Activated T-cell treated with anti-CD3 and anti-CD28 coated beads for 1 hour (primary cell): Measurements from ENCODE around the gene PNPO.
"Not testable (repeated sequence)": the region's sequence is repeated elsewhere in the genome, so short reads cannot be mapped to it uniquely, and the experiment has no call there.

Source experiments
- DNase-seq: peaks from one replicate; pipeline ENCODE4 v3.0.0-alpha.2; 2020; ENCODE audit warnings: low read depth

PNPO gene

DNA sequence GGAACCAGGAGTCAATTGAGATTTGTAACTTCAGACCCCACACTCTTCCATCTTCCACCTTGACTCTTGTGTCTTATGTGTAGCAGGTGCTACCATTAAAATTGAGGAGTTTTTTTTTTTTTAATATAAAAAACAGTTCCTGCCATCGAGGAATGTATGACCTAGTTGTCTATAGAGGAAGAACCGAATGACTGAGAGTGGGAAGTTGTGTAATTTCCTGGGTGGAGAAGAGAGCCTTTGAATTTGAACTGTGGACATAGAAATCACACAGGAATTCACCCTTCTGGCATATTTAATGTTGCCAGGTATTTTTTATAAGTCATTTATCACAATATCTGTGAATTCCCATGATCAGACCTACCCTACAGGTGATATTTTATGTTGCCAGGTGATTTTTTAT, 23.4 kb upstream of the PNPO start:
- DNase-seq = no peak

DNA sequence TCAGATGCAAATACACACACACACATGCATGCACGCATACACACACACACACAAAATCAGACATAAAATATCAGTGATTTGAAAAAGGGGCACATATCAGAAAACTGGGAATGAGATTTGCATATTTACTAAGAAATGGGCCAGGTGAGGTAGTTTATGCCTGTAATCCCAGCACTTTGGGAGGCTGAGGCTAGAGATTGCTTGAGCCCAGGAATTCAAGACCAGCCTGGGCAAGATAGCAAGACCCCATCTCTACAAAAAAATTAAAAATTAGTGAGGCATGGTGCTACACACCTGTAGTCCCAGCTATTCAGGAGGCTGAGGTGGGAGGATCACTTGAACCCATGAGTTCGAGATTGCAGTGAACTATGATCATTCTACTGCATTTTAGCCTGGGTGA, 22.4 kb upstream of the PNPO start:
- DNase-seq = no peak

DNA sequence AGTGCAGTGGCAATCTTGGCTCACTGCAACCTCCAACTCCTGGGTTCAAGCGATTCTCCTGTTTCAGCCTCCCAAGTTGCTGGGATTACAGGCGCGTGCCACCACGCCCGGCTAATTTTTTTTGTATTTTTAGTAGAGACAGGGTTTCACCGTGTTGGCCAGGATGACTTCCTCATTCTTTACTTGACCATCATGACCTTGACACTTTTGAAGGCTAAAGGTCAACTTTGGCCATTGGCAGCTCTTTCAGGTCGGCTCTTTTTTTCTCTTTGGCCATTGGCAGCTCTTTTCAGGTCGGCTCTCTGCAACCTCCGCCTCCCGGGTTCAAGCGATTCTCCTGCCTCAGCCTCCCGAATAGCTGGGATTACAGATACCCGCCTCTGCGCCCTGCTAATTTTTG, 21.5 kb upstream of the PNPO start:
- DNase-seq = not testable (repeated sequence)

DNA sequence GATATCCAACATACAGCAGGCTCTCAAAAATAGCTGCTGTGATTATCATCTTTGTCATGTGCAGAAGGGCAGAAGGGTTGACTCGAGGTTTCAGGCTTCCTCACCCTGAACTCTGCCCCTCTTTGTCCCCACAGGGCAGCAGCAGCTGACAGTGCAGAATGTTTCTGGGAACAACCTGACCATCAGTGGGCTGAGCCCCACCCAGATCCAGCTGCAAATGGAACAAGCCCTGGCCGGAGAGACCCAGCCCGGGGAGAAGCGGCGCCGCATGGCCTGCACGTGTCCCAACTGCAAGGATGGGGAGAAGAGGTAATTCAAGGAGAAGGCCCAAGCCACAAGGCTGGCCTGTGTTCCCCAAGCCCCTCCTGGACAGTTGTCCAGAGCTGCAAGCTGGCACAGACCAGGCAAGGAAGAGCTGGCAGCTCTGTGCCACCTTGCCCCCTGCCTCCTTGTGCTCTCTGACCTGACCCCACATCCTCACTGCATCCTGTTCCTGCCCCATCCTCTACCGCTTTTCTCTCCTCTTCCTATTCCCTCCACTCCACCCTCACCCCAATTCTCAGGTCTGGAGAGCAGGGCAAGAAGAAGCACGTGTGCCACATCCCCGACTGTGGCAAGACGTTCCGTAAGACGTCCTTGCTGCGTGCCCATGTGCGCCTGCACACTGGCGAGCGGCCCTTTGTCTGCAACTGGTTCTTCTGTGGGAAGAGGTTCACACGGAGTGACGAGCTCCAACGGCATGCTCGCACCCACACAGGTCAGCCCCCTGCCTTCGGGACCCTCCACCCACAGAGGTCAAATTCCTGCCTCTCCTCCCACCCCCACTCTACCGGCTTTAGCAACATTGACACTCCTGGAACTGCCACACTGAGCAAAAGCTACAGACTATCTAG, 16.3 kb upstream of the PNPO start:
- DNase-seq = no peak

DNA sequence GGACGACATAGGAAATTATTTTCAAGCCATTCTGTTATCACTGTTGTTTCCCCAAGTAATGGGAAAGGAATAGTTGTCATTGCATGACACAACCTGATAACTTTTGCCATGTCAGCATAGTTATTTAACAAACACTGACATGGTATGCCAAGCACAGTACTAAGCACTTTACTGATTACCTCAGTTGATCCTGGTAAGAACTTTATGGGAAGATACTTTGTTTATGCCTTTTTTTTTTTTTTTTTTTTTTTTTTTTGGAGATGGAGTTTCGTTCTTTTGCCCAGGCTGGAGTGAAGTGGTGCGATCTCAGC, 15.7 kb upstream of the PNPO start:
- no peak for DNase-seq

DNA sequence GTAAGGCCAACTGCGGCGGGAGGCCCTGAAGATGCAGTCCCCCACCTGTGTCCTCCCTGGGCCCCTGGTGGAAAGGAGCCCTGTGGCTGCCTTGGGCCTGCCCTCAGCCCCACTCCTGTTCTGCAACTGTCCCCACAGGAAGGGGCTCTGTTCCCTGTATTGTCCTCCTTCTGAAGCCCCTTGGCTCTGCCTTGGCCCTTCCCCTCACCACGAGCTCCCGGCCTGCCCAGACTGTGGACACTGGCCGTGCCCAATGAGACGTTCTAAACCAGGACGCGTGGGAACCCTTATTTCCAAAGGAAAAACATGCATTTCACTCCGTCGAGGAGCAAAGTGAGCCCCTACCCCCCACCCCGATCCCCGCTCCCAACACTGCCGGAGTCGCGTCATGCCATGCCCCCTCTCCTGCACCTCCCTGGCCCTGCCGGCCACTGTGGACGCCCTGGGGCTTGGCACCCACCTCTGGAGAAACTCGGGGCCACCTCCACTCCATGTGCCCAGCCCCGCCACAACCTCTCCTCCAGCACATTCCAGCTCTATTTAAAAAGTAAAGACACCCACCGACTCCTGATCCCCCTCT, 13.5 kb upstream of the PNPO start:
- no peak for DNase-seq

DNA sequence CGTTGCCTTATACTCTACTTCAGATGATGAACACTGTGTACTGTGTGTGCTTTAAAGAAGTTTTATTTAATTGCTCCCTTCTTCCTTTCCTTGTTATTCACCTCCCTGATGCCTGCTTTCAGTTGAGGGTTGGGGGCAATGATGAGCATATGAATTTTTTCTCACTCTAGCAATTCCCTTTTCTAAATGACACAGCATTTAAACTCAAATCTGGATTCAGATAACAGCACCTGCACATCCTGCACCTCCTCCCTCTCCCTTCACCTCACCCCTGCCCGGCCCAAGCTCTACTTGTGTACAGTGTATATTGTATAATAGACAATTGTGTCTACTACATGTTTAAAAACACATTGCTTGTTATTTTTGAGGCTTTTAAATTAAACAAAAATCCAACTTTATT, 13.0 kb upstream of the PNPO start:
- no peak for DNase-seq

DNA sequence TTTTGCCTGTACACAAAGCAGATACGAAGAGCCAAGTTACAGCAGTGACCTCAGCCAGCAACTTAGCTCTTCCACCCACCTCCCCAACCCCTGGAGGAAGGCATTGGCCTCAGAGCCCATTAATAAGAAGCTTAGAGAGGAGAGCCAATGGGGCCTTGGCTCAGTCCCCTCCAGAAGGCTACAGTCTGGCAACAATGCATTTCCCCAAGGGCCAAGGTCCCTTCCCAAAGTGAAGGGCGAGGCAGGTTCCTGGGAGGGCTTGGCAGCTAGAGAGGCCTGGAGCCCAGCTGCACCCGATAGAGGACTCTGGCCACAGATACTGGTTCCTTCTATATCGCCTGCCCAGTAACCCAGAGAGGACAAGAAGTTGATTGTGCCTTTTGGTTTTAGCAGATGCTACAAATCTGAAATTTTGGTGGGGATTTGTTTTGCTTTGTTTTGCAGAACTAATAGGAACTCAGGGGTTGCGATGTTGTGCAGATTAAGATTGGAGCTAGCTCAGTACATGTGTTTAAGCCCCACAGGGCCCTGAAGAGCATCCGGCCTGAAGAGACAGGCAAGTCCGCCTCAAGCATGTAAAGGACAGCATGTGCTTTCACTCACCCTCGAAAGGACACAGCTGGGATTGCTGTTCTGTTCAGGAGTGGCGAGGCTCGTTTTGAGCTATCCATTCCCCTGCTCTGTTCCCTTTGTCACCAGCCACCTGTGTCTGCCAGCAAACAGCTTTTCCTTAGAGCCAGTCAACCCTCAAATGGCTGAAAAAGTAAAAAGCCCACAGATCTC, 12.0 kb upstream of the PNPO start:
- no peak for DNase-seq

DNA sequence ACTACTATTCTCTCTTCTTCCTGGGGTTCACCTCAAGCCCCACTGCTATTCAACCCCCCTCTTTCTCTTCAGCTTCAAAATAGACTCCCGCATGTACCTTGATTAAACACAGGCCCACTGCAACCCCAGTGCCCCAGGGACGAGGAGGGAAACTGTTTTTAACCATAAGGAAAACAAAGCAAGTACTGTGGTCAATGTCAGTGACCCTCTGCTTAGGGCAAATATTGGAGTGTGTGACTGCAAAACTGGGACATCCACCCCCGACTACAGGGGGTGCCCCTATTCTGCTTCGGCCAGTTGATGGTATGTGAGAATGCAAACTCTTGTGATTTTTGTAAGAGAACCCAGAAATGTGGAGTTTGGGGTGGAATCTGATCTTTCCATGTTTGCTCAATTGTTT, 9.5 kb upstream of the PNPO start:
- no peak for DNase-seq

DNA sequence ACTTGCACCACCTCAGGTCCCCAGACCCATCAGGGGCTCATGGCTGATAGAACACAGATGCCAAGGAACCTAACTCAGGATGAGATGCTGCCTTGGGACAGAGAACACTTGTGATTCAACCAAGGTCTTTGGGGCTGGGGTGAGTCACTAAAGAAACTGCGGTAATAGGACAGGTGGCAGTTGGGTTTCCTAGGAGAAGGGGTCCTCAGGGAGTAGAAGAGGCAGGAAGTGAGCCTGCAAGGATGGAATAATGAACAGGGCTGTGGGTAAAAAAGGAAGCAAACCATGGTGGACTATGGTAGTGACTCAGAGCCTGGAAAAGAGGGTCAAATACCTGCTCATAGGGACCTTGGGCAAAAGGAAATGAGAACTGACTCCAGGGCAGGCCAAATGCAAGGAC, 6.5 kb upstream of the PNPO start:
- DNase-seq = no peak

DNA sequence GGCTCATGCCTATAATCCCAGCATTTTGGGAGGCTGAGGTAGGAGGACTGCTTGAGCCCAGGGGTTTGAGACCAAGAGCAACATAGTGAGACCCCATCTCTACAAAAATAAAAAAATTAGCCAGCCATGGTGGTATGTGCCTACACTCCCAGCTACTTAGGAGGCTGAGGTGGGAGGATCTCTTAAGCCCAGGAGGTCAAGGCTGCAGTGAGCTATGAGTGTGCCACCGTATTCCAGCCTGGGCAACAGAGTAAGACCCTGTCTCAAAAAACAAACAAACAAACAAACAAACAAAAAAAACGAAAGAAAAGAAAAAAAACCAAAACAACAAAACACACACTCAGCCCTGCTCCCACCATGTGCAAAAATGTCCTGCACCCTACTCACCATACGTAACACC, 5.9 kb upstream of the PNPO start:
- DNase-seq = not testable (repeated sequence)

DNA sequence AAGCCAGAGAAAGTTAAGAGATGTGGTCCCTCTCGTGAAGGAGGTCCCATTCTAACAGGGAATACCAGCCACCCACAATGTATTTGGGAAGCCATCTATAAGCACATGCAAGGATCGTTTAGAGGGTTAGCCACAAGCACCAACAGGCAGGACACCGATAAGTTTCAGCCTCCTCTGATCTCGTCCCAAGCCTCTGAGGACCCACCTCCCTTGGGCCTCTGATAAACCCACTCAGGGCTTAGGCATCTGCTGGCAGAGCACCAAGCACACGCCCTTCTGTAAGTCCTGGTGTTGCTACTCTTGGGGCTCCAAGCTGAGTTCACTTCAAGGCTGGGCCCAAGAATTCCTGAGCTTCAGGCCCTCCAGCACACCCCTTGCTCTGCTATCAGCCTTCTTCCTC, 5.4 kb upstream of the PNPO start:
- no peak for DNase-seq

DNA sequence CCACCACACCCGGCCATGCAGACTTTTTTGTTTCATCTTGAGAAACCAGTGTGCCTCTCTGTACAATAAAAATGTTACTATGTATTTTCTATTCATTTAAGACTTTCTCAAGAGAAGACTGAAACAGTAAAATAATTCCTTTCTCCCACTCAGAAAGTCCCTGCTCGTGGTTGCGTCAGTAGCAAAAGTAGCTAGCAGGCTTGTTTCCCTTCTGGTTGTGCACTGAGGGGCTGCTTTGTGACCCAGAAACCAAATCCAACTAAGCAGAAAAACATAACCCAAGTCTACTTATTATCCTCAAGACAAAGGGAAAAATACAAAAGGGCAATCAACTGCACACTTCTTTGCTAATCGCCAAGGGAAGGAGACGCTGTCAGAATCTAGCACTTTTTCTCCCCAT, 3.4 kb upstream of the PNPO start:
- DNase-seq = no peak

DNA sequence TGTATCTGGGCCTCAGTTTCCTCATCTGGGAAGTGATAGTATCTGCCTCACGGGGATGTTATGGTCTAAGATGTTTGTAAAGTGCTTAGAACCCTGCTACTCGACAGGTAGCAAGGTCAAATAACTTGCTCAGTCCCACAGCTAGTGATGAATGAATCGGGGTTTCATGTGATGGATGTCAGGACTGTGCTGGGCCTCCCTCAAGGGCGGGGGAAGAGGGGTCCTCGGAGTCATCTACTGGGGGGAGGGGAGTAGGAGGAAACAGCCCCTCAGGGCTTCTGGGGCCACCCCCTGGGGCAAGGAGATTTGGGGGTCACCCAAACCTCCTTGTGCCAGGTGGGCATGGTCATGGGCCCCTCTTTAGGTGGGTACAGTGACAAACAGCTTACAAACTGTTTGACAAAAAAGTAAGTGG, 732 bp downstream of the PNPO start:
- no peak for DNase-seq

DNA sequence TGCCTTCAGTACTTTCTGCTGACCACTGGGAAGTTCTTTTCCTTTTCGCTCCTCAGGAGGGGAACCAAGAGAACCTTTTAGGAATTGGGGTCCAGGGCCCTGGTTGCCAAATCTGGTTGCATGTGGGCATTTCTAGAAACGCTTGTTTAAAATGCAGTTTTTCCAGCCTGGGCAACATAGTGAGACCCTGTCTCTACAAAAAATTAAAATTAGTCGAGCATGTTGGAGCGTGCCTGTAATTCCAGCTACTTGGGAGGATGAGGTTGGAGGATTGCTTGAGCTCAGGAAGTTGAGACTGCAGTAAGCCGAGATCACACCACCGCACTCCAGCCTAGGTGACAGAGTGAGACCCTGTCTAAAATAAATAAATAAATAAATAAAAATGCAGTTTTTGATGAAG, 1.2 kb downstream of the PNPO start:
- no peak for DNase-seq

DNA sequence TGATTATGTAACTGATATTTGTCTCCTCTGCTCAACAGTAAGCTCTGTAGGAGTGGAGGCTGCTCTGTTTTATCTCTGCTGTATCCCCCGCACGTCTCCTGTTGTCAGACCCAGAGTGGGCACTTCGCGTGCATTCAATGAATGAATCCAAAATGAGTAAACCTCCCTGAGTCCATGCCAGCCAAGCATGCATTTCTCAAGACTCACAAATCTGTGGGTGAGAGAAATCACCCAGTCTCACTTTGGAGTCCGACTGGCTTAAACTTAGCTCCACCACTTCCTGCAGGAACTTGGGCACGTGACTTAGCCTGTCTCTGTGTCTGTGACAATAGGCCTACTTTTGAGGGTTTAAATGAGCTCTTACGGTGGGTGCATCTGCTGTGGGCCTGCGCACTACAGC, 3.7 kb downstream of the PNPO start:
- DNase-seq = no peak

DNA sequence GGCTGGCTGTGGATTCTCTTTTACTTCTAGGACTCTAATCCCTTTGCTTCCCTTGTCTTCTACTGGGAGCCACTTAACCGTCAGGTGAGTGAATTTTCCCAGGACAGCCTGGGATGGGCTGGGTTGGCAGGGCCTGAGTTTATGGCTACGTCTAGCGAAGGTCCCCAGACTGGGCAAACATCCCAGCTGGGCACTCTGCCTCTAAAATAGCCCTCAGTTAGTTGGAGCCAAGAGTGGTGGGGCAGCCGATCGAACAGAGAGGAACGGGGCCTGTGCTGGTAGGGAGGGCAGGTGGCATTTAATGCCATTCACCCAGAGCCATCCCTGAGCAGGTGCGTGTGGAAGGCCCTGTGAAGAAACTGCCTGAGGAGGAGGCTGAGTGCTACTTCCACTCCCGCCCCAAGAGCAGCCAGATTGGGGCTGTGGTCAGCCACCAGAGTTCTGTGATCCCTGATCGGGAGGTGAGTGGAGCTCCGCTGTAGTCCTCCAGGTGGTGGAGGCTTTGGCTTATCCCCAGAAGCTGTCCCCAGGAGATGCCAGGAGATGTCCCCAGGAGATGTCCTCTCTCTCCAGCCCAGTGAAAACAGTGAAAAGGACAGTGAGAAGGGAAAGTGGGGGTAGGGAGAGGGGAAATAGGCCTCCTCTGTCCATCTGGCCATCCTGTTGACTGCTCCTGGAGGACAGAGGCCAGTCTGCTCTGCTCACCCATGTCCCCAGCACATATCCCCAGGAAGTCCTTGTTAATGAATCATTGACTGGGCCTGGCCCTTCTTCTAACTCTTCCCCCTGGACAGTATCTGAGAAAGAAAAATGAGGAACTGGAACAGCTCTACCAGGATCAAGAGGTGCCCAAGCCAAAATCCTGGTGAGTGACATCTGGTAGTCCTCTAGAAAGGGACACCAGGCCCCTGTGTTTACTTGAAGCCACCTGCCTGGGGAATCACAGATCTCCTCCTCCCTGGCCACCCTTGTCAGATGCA, 4.4 kb downstream of the PNPO start:
- no peak for DNase-seq

DNA sequence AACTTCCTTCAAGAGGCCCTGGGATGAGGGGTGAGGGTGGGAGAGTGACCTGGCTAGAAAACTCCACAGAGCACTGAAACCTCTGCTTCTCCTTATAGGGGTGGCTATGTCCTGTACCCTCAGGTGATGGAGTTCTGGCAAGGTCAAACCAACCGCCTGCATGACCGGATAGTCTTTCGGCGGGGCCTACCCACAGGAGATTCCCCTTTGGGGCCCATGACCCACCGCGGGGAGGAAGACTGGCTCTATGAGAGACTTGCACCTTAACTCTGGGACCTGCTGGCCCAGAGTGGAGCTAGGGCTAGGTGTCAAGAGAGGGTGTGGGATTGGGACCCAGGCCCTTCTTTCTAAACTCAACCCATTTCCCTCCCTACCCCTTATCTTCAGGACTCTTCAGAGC, 5.1 kb downstream of the PNPO start:
- no peak for DNase-seq

DNA sequence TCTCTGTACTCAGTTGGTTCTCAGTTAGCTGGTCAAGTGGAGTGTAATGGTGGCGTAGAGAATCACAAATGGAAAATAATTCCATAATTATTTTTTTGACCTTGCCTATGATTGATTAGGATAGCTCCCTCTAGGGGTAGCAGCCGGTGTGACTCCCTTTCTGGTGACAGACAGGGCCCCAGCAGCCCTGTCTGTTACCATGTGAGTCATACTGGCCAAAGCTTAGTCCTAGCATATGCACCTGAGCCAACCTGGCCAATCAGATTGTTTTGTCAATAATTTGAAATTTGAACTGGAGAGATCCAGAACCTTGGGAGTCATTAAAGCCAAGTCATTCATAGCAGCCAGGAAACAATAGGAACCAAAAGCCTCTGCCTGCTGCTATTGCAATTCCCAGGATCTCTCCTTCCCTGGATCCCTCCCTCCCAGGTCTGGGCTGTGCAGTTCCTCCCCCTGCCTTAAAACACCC, 5.6 kb downstream of the PNPO start:
- DNase-seq = peak; percentile 64

DNA sequence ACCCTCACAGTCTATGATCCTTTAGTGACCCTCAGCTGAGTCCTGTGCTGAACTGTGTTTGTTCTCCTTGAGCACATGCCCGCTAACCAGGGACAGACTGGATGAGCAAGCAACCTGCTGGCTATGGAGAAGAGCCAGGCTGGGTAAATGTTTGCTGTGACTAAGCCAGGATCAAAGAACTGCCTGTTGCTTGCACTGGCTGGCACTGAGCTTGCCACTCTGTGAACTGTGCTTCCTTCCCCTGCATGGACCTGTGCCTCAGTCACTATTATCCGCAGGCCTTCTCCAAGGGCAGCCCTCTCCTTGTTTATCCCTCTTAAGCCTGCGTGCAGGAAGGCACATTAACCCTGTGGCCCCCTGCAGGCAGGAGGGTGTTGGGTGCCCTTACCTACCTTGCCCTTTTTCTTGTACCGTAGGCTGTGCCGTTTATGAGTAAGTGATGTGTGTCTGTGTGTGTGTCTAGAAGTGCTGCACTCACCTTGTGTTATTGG, 7.4 kb downstream of the PNPO start:
- DNase-seq = no peak

DNA sequence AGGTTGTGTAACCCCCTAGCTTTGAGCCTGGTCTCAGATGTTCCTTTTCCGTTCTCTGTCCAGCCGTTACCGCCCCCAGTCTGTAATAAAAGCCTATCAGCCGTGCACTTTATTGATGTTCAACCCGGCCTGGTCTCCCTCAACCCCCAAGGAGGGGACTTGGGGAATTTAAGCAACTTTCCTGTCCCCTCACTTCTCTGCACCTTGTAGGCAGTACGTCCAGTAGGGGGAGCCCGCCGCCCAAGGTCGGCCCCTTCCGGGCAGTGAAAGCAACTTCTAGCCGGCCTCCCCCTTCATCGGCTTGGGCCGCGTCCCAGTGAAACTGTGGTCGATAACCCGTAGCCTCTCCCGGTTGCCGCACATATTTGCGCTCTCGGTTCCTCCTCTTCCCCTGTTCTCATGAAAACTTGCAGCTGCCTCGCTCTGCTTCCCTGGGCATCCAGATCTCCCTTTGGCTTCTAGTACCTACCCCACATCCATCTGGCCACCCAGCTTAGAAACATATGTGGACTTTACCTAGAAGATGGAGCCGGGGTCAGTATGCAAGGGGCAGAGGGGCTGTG, 7.9 kb downstream of the PNPO start:
- peak; percentile 79 for DNase-seq
